A549 (cell line): ENCODE results near the gene ADPGK. TPM values are rescaled to one million over a fixed set of nuclear protein-coding genes. Genes with fewer than 3 reads are reported as not detected.

Source experiments
- ATAC-seq, 2 experiments: fragments of 200-7000 bp in 1 of 2; fragments of >200 bp in 1 of 2; cut with Nextera tagmentation in 1 of 2; cut with Tn5 transposase in 1 of 2; 3 replicates each; pipeline versions ENCODE4 v1.8.0 to v1.9.1; 2018 to 2020; ENCODE audit warnings: mild to moderate bottlenecking in 1 of 2, moderate library complexity in 1 of 2
- CTCF ChIA-PET: fragments of 300-600 bp; sonication (Branson Sonifier 250); formaldehyde crosslinking; extraction: SDS; loops from one replicate; lab custom pipeline; 2021; ENCODE audit warnings: antibody characterized with exemption, inconsistent platforms; lab: Yijun Ruan, JAX
- POLR2A ChIA-PET: fragments of 350-600 bp; formaldehyde crosslinking; extraction: SDS; loops from one replicate; lab custom pipeline; 2021; ENCODE audit warnings: antibody characterized with exemption, inconsistent platforms; lab: Yijun Ruan, JAX
- DNase-seq, 2 experiments: peaks; one replicate each; pipeline versions ENCODE4 v3.0.0 to v3.0.0-alpha.2; 2011 to 2016; ENCODE audit warnings: low read depth in 1 of 2, low spot score in 1 of 2
- FAIRE-seq: peaks from 2 replicates; lab custom pipeline; 2011; peaks lifted over from hg19 to GRCh38; lab: Jason Lieb, UNC
- H3K27ac ChIP-seq, 2 experiments: fragments of >200 bp; sonication (Bioruptor Twin); formaldehyde crosslinking; 3 replicates each; pipeline ENCODE4 v1.5.1; 2016 to 2017
- H3K4me1 ChIP-seq: fragments of >200 bp; sonication (Bioruptor Twin); formaldehyde crosslinking; 3 replicates; pipeline ENCODE4 v1.6.1; 2016
- H3K4me2 ChIP-seq: fragments of >200 bp; sonication (Bioruptor Twin); formaldehyde crosslinking; 3 replicates; pipeline ENCODE4 v1.6.1; 2016
- H3K4me3 ChIP-seq: fragments of >200 bp; sonication (Bioruptor Twin); formaldehyde crosslinking; 3 replicates; pipeline ENCODE4 v1.5.1; 2016
- H3K9me3 ChIP-seq: fragments of >200 bp; sonication (Bioruptor Twin); formaldehyde crosslinking; 3 replicates; pipeline ENCODE4 v1.6.1; 2016
- CBX8 ChIP-seq: fragments of 200-600 bp; sonication (generic); IDR thresholded peaks from 2 replicates; pipeline ENCODE4 v1.6.1; 2016
- CHD2 ChIP-seq: fragments of 150-350 bp; IDR thresholded peaks from 2 replicates; pipeline ENCODE4 v1.6.1; 2014; ENCODE audit warnings: low read length; ENCODE audit not compliant: partially characterized antibody
- CHD4 ChIP-seq: fragments of 200-600 bp; sonication (generic); IDR thresholded peaks from 2 replicates; pipeline ENCODE4 v1.6.1; 2016; ENCODE audit warnings: antibody characterized with exemption, mild to moderate bottlenecking, borderline replicate concordance
- EHF ChIP-seq: fragments of 250-450 bp; sonication (Bioruptor Pico); IDR thresholded peaks from 2 replicates; pipeline ENCODE4 v1.5.0; 2020; ENCODE audit warnings: mild to moderate bottlenecking
- ESRRA ChIP-seq: fragments of 150-350 bp; IDR thresholded peaks from 2 replicates; pipeline ENCODE4 v1.6.1; 2014; ENCODE audit warnings: mild to moderate bottlenecking, low read length, borderline replicate concordance
- FOSL2 ChIP-seq, 2 experiments: fragments of 450-650 bp in 1 of 2; fragments of >200 bp in 1 of 2; sonication (Bioruptor Twin) in 1 of 2; formaldehyde crosslinking; IDR thresholded peaks; 2 replicates each; pipeline versions ENCODE4 v1.5.0 to v1.6.1; 2016 to 2020; ENCODE audit warnings: mild to moderate bottlenecking in 1 of 2, moderate library complexity in 1 of 2
- GATA3 ChIP-seq: IDR thresholded peaks from 2 replicates; pipeline ENCODE4 v1.6.1; 2012; ENCODE audit warnings: borderline replicate concordance
- HEYL ChIP-seq: fragments of 250-450 bp; sonication (Bioruptor Pico); IDR thresholded peaks from 2 replicates; pipeline ENCODE4 v1.8.0; 2021; ENCODE audit warnings: mild to moderate bottlenecking, moderate library complexity
- HOXB5 ChIP-seq: fragments of 250-450 bp; sonication (Bioruptor Pico); IDR thresholded peaks from 2 replicates; pipeline ENCODE4 v1.5.0; 2020; ENCODE audit warnings: mild to moderate bottlenecking, moderate library complexity
- JUN ChIP-seq, 2 experiments: fragments of >200 bp; sonication (Bioruptor Twin); formaldehyde crosslinking; IDR thresholded peaks; 2 replicates in 1 of 2; 3 replicates in 1 of 2; pipeline ENCODE4 v1.6.1; 2016 to 2017
- JUNB ChIP-seq: fragments of >200 bp; sonication (Bioruptor Twin); formaldehyde crosslinking; IDR thresholded peaks from 2 replicates; pipeline ENCODE4 v1.6.1; 2016
- KDM1A ChIP-seq: fragments of 200-600 bp; sonication (generic); IDR thresholded peaks from 2 replicates; pipeline ENCODE4 v1.6.1; 2016; ENCODE audit warnings: low read depth, mild to moderate bottlenecking
- KDM5A ChIP-seq: fragments of 200-600 bp; sonication (generic); IDR thresholded peaks from 2 replicates; pipeline ENCODE4 v1.6.1; 2016; ENCODE audit warnings: antibody characterized with exemption, mild to moderate bottlenecking
- MAFK ChIP-seq: fragments of 450-650 bp; IDR thresholded peaks from 2 replicates; pipeline ENCODE4 v1.6.1; 2014; ENCODE audit not compliant: partially characterized antibody
- MAZ ChIP-seq: fragments of 150-350 bp; IDR thresholded peaks from 2 replicates; pipeline ENCODE4 v1.6.1; 2014; ENCODE audit warnings: antibody characterized with exemption, low read depth, low read length, borderline replicate concordance
- MYC ChIP-seq: IDR thresholded peaks from 2 replicates; pipeline ENCODE4 v1.6.1; 2012; ENCODE audit warnings: mild to moderate bottlenecking, inconsistent platforms, low read length, improper control_type of control experiment, borderline replicate concordance
- PHF8 ChIP-seq: fragments of 200-600 bp; sonication (generic); IDR thresholded peaks from 2 replicates; pipeline ENCODE4 v1.6.1; 2016; ENCODE audit warnings: low read depth, mild to moderate bottlenecking, antibody characterized with exemption, moderate library complexity, borderline replicate concordance
- POLR2A ChIP-seq: IDR thresholded peaks from 2 replicates; pipeline ENCODE4 v1.6.1; 2012; ENCODE audit warnings: mild to moderate bottlenecking, low read length
- RAD21 ChIP-seq, 2 experiments: fragments of >200 bp in 1 of 2; sonication (Bioruptor Twin) in 1 of 2; formaldehyde crosslinking in 1 of 2; IDR thresholded peaks in 1 of 2; conservative IDR thresholded peaks in 1 of 2; 2 replicates in 1 of 2; 3 replicates in 1 of 2; pipeline ENCODE4 v1.6.1; 2012 to 2018; ENCODE audit warnings: inconsistent platforms in 1 of 2
- SREBF2 ChIP-seq: fragments of 450-650 bp; IDR thresholded peaks from 2 replicates; pipeline ENCODE4 v1.6.1; 2014; ENCODE audit warnings: mild to moderate bottlenecking, moderate library complexity
- TFCP2L1 ChIP-seq: fragments of 250-450 bp; sonication (Bioruptor Pico); IDR thresholded peaks from 2 replicates; pipeline ENCODE4 v1.5.0; 2021; ENCODE audit warnings: mild to moderate bottlenecking
- TP53 ChIP-seq: fragments of 250-450 bp; sonication (Bioruptor Pico); IDR thresholded peaks from 2 replicates; pipeline ENCODE4 v1.5.0; 2021; ENCODE audit warnings: mild to moderate bottlenecking, moderate library complexity
- ZC3H11A ChIP-seq: fragments of 450-650 bp; IDR thresholded peaks from 2 replicates; pipeline ENCODE4 v1.6.1; 2014; ENCODE audit warnings: antibody characterized with exemption, mild to moderate bottlenecking
- ZNF302 ChIP-seq: fragments of 250-450 bp; sonication (Bioruptor Pico); IDR thresholded peaks from 2 replicates; pipeline ENCODE4 v1.9.0; 2021; ENCODE audit warnings: inconsistent platforms, mild to moderate bottlenecking, moderate library complexity
- WGBS: methylation state at CpG from one replicate; pipeline ENCODE4 v1.1.6; 2017; ENCODE audit errors: missing lambda C conversion rate; 5-methylcytosine and 5-hydroxymethylcytosine counted together
- polyA minus RNA-seq: library from RNA; depleted of rRNA, polyadenylated mRNA; stranded (reverse); fragments of >200 nt; gene quantifications from 2 replicates; pipeline ENCODE4 v1.2.3, GENCODE V29; 2011; rRNA and poly(A)+ RNA removed
- polyA plus RNA-seq, 4 experiments: library from polyadenylated mRNA; depleted of rRNA in 3 of 4; stranded (reverse); fragments of >200 nt; fragmentation: RNase III in 1 of 4; extraction: RNeasy Plus Mini Kit Qiagen cat#74134 plus additional on column Dnase treatment in 1 of 4; gene quantifications; 2 replicates in 3 of 4; 3 replicates in 1 of 4; pipeline ENCODE4 v1.2.3, GENCODE V29; 2011 to 2017
- TF ChIP-seq, protein P1 (sequence below): fragments of 250-450 bp; sonication (Bioruptor Pico); IDR thresholded peaks from 2 replicates; pipeline ENCODE4 v1.5.0; 2020; ENCODE audit warnings: low read depth, mild to moderate bottlenecking, moderate library complexity
- TF ChIP-seq, protein P2 (sequence below): fragments of 200-600 bp; sonication (generic); IDR thresholded peaks from 2 replicates; pipeline ENCODE4 v1.6.1; 2016; ENCODE audit warnings: antibody characterized with exemption, mild to moderate bottlenecking, moderate library complexity
- TF ChIP-seq, protein P3 (sequence below): fragments of >200 bp; sonication (Bioruptor Twin); formaldehyde crosslinking; IDR thresholded peaks from 3 replicates; pipeline ENCODE4 v1.6.1; 2016
- TF ChIP-seq, protein P4 (sequence below): fragments of >200 bp; sonication (Bioruptor Twin); formaldehyde crosslinking; IDR thresholded peaks from 3 replicates; pipeline ENCODE4 v1.5.1; 2016
- TF ChIP-seq, protein P5 (sequence below): fragments of 250-450 bp; sonication (Bioruptor Pico); IDR thresholded peaks from 2 replicates; pipeline ENCODE4 v1.5.0; 2021; ENCODE audit warnings: mild to moderate bottlenecking, moderate library complexity, borderline replicate concordance

ADPGK gene
- 94.6 and 98.3 TPM in 2 replicates for polyA plus RNA-seq (2011; rRNA removed)
- 69.9 and 81.4 TPM in 2 replicates for polyA plus RNA-seq (2012; cell fraction: cytosol; rRNA removed)
- polyA plus RNA-seq (2012; cell fraction: nucleus; rRNA removed), result 157 and 158 TPM in 2 replicates
- 56.6 to 62.5 TPM (median 60.3 TPM) in 3 replicates for polyA plus RNA-seq (2017; fragmentation: RNase III; extraction: RNeasy Plus Mini Kit Qiagen cat#74134 plus additional on column Dnase treatment)
- polyA minus RNA-seq, result 56.4 and 61.7 TPM in 2 replicates

DNA sequence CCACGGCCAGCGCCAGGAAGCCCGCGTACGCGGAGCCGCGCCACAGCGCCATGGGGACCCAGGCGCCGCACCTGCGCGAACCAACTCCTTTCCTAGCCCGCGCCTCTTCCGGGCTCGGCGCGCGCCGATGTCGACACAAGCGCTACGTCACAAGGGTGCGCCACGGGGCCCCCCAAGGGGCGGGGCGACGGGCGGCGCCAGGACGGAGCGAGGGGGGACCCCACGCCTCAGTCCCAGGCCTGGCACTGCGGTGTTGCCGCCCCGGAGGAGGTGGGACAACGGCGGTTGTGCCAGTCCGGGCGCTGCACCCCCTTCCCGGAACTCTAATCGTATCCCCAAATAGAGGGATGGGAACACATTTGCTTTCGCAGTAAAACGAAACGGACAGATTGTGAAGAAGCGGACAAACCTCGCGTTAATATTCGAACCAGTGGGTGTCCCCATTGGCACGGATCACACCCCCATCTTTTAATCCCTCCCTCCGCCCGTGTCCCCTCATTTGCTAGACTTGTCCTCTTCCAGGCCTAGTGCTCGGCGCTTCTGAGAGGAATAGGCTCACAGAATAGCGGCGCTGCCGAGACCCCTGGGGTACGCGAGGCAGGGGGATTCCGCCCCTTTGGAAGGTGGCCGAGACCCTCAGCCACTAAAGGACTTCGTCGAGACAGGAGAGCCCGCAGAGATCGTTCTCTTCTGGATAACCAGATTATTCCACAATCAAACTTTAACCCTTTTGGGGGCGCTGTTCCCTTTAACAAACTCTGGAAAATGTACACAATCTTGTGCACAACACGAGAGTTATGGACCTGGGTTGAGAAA, at the start of gene ADPGK:
Gene ADPGK, minus strand, starts transcription at position 119 of the 816 bp plus-strand sequence. Its CDS starts 67 bp downstream, at position 52.
- Histone ChIP-seq H3K27ac (peak within 1 kb of the TSS; percentile 86 to 93), H3K4me1 (peaks cover 16% of the 10 kb centered on the region), H3K4me2 (peak within 1 kb of the TSS; percentile 94), H3K9me3 (no peaks in the 10 kb centered on the region), H3K4me3 (peak within 1 kb of the TSS; percentile 74)
- ATAC-seq (peak; percentile 87 to 94), DNase-seq (peak; percentile 95 to 96), FAIRE-seq (no peak)
- 2% methylated on average over 36 of the region's 68 CpGs for WGBS
- CTCF ChIA-PET, result interaction anchor here (0.6 to 3.4 kb wide), 14 partner anchors 10 to 460 kb away, joined by 3 to 27 read pairs (median 4); no protein-coding TSS in a partner anchor
- POLR2A ChIA-PET, result no interaction called here
- TF ChIP-seq, protein P1, sequence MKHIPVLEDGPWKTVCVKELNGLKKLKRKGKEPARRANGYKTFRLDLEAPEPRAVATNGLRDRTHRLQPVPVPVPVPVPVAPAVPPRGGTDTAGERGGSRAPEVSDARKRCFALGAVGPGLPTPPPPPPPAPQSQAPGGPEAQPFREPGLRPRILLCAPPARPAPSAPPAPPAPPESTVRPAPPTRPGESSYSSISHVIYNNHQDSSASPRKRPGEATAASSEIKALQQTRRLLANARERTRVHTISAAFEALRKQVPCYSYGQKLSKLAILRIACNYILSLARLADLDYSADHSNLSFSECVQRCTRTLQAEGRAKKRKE (CRISPR knock-in tag), result no peak
- peak; percentile 73; the same call in 1 of the 2 replicates for TF ChIP-seq MYC
- TF ChIP-seq, protein P2, sequence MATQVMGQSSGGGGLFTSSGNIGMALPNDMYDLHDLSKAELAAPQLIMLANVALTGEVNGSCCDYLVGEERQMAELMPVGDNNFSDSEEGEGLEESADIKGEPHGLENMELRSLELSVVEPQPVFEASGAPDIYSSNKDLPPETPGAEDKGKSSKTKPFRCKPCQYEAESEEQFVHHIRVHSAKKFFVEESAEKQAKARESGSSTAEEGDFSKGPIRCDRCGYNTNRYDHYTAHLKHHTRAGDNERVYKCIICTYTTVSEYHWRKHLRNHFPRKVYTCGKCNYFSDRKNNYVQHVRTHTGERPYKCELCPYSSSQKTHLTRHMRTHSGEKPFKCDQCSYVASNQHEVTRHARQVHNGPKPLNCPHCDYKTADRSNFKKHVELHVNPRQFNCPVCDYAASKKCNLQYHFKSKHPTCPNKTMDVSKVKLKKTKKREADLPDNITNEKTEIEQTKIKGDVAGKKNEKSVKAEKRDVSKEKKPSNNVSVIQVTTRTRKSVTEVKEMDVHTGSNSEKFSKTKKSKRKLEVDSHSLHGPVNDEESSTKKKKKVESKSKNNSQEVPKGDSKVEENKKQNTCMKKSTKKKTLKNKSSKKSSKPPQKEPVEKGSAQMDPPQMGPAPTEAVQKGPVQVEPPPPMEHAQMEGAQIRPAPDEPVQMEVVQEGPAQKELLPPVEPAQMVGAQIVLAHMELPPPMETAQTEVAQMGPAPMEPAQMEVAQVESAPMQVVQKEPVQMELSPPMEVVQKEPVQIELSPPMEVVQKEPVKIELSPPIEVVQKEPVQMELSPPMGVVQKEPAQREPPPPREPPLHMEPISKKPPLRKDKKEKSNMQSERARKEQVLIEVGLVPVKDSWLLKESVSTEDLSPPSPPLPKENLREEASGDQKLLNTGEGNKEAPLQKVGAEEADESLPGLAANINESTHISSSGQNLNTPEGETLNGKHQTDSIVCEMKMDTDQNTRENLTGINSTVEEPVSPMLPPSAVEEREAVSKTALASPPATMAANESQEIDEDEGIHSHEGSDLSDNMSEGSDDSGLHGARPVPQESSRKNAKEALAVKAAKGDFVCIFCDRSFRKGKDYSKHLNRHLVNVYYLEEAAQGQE, result peak; percentile 55; the same call in 1 of the 2 replicates
- TF ChIP-seq CHD4, result no peak
- TF ChIP-seq TP53 (CRISPR knock-in tag), result 0 out of 2 replicates have a peak, but pooled peaks have one; percentile 6
- TF ChIP-seq ZNF302 (CRISPR knock-in tag), result no peak
- TF ChIP-seq, protein P3, sequence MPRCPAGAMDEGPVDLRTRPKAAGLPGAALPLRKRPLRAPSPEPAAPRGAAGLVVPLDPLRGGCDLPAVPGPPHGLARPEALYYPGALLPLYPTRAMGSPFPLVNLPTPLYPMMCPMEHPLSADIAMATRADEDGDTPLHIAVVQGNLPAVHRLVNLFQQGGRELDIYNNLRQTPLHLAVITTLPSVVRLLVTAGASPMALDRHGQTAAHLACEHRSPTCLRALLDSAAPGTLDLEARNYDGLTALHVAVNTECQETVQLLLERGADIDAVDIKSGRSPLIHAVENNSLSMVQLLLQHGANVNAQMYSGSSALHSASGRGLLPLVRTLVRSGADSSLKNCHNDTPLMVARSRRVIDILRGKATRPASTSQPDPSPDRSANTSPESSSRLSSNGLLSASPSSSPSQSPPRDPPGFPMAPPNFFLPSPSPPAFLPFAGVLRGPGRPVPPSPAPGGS, result peak; percentile 87
- no peak for TF ChIP-seq FOSL2 (IDR thresholded peaks at IDR 0.05)
- TF ChIP-seq FOSL2 (CRISPR knock-in tag; IDR thresholded peaks at IDR 0.05), result peak; percentile 31; the same call in 1 of the 2 replicates
- TF ChIP-seq PHF8, result peak; percentile 75
- no peak for TF ChIP-seq KDM1A
- no peak for TF ChIP-seq EHF (CRISPR knock-in tag)
- peak; percentile 98; the same call in 1 of the 2 replicates for TF ChIP-seq MAZ
- TF ChIP-seq ESRRA, result no peak
- TF ChIP-seq HOXB5 (CRISPR knock-in tag), result no peak
- no peak for TF ChIP-seq CHD2
- peak in 1 of 2 experiments; percentile 97; a peak in 4 of 5 replicates for TF ChIP-seq JUN (IDR thresholded peaks at IDR 0.05)
- TF ChIP-seq SREBF2, result no peak
- TF ChIP-seq CBX8, result no peak
- TF ChIP-seq, protein P4, sequence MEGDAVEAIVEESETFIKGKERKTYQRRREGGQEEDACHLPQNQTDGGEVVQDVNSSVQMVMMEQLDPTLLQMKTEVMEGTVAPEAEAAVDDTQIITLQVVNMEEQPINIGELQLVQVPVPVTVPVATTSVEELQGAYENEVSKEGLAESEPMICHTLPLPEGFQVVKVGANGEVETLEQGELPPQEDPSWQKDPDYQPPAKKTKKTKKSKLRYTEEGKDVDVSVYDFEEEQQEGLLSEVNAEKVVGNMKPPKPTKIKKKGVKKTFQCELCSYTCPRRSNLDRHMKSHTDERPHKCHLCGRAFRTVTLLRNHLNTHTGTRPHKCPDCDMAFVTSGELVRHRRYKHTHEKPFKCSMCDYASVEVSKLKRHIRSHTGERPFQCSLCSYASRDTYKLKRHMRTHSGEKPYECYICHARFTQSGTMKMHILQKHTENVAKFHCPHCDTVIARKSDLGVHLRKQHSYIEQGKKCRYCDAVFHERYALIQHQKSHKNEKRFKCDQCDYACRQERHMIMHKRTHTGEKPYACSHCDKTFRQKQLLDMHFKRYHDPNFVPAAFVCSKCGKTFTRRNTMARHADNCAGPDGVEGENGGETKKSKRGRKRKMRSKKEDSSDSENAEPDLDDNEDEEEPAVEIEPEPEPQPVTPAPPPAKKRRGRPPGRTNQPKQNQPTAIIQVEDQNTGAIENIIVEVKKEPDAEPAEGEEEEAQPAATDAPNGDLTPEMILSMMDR, result peak; percentile 80
- no peak for TF ChIP-seq TFCP2L1 (CRISPR knock-in tag)
- TF ChIP-seq RAD21 (conservative IDR thresholded peaks at IDR 0.05 in 1 of 2, IDR thresholded peaks at IDR 0.05 in 1 of 2), result peak; percentile 64 to 66
- no peak for TF ChIP-seq MAFK
- TF ChIP-seq JUNB, result no peak
- TF ChIP-seq KDM5A, result peak; percentile 30; the same call in 1 of the 2 replicates
- TF ChIP-seq HEYL (CRISPR knock-in tag), result no peak
- TF ChIP-seq, protein P5, sequence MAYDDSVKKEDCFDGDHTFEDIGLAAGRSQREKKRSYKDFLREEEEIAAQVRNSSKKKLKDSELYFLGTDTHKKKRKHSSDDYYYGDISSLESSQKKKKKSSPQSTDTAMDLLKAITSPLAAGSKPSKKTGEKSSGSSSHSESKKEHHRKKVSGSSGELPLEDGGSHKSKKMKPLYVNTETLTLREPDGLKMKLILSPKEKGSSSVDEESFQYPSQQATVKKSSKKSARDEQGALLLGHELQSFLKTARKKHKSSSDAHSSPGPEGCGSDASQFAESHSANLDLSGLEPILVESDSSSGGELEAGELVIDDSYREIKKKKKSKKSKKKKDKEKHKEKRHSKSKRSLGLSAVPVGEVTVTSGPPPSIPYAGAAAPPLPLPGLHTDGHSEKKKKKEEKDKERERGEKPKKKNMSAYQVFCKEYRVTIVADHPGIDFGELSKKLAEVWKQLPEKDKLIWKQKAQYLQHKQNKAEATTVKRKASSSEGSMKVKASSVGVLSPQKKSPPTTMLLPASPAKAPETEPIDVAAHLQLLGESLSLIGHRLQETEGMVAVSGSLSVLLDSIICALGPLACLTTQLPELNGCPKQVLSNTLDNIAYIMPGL (CRISPR knock-in tag), result peak; percentile 35; the same call in 1 of the 2 replicates
- TF ChIP-seq POLR2A, result peak; percentile 92
- TF ChIP-seq GATA3, result no peak
- no peak for TF ChIP-seq ZC3H11A
